HEK293 (cell line): ENCODE data around the gene LARP6.

ENCODE experiments used
- GLI2 ChIP-seq: fragments of 450-650 bp; formaldehyde crosslinking; IDR thresholded peaks from 2 replicates; pipeline ENCODE4; 2017; ENCODE audit warnings: missing biosample characterization, missing genetic modification characterization, low read depth, borderline replicate concordance
- HOXC10 ChIP-seq: sonication (generic); formaldehyde crosslinking; IDR thresholded peaks from 2 replicates; pipeline ENCODE4 v1.8.1; 2023; ENCODE audit warnings: mild to moderate bottlenecking, missing genetic modification reagents
- REPIN1 ChIP-seq: fragments of 450-650 bp; formaldehyde crosslinking; IDR thresholded peaks from 2 replicates; pipeline ENCODE4 v1.5.1; 2017; ENCODE audit warnings: missing biosample characterization, missing genetic modification characterization, low read depth
- SCRT2 ChIP-seq: fragments of 450-650 bp; formaldehyde crosslinking; IDR thresholded peaks from 2 replicates; pipeline ENCODE4 v1.5.1; 2016; ENCODE audit warnings: missing biosample characterization, missing genetic modification characterization
- SP7 ChIP-seq: fragments of 450-650 bp; formaldehyde crosslinking; IDR thresholded peaks from 2 replicates; pipeline ENCODE4 v1.5.1; 2016; ENCODE audit warnings: missing biosample characterization, missing genetic modification characterization
- ZBTB20 ChIP-seq: fragments of 450-650 bp; formaldehyde crosslinking; IDR thresholded peaks from 2 replicates; pipeline ENCODE4 v1.5.1; 2016; ENCODE audit warnings: missing biosample characterization, missing genetic modification characterization
- ZBTB8A ChIP-seq: fragments of 450-650 bp; formaldehyde crosslinking; IDR thresholded peaks from 2 replicates; pipeline ENCODE4 v1.5.1; 2016; ENCODE audit warnings: missing biosample characterization, missing genetic modification characterization
- ZFP69B ChIP-seq: fragments of 450-650 bp; formaldehyde crosslinking; IDR thresholded peaks from 2 replicates; pipeline ENCODE4 v1.5.1; 2016; ENCODE audit warnings: missing biosample characterization, missing genetic modification characterization
- ZIC2 ChIP-seq: fragments of 450-650 bp; formaldehyde crosslinking; IDR thresholded peaks from 2 replicates; pipeline ENCODE4 v1.5.1; 2016; ENCODE audit warnings: missing biosample characterization, missing genetic modification characterization
- ZNF132 ChIP-seq: fragments of 450-650 bp; formaldehyde crosslinking; IDR thresholded peaks from 2 replicates; pipeline ENCODE4 v1.5.1; 2017; ENCODE audit warnings: missing biosample characterization, missing genetic modification characterization, borderline replicate concordance
- ZNF157 ChIP-seq: fragments of 450-650 bp; formaldehyde crosslinking; IDR thresholded peaks from 2 replicates; pipeline ENCODE4 v1.5.1; 2016; ENCODE audit warnings: missing biosample characterization, missing genetic modification characterization
- ZNF239 ChIP-seq: fragments of 450-650 bp; formaldehyde crosslinking; IDR thresholded peaks from 2 replicates; pipeline ENCODE4 v1.5.1; 2016; ENCODE audit warnings: missing biosample characterization, missing genetic modification characterization
- ZNF24 ChIP-seq: fragments of 450-650 bp; formaldehyde crosslinking; IDR thresholded peaks from 2 replicates; pipeline ENCODE4 v1.5.1; 2016; ENCODE audit warnings: missing biosample characterization, missing genetic modification characterization
- ZNF266 ChIP-seq: fragments of 450-650 bp; formaldehyde crosslinking; IDR thresholded peaks from 2 replicates; pipeline ENCODE4 v1.5.1; 2016; ENCODE audit warnings: missing biosample characterization, missing genetic modification characterization, low read depth
- ZNF292 ChIP-seq: fragments of 450-650 bp; formaldehyde crosslinking; IDR thresholded peaks from 2 replicates; pipeline ENCODE4 v1.5.1; 2016; ENCODE audit warnings: low read depth, missing biosample characterization, missing genetic modification characterization, borderline replicate concordance
- ZNF404 ChIP-seq: fragments of 450-650 bp; formaldehyde crosslinking; IDR thresholded peaks from 2 replicates; pipeline ENCODE4 v1.5.1; 2017; ENCODE audit warnings: missing biosample characterization, missing genetic modification characterization
- ZNF433 ChIP-seq: fragments of 450-650 bp; formaldehyde crosslinking; IDR thresholded peaks from 2 replicates; pipeline ENCODE4 v1.5.1; 2016; ENCODE audit warnings: missing biosample characterization, missing genetic modification characterization, low read depth
- ZNF596 ChIP-seq: fragments of 450-650 bp; IDR thresholded peaks from 2 replicates; pipeline ENCODE4 v1.5.0; 2018; ENCODE audit warnings: missing biosample characterization, mild to moderate bottlenecking, missing genetic modification characterization, moderate library complexity
- ZNF626 ChIP-seq: fragments of 450-650 bp; sonication (Bioruptor Pico); formaldehyde crosslinking; IDR thresholded peaks from 2 replicates; pipeline ENCODE4 v1.5.1; 2018; ENCODE audit warnings: missing biosample characterization, missing genetic modification characterization, inconsistent platforms
- ZNF654 ChIP-seq: fragments of 450-650 bp; formaldehyde crosslinking; IDR thresholded peaks from 2 replicates; pipeline ENCODE4 v1.5.1; 2016; ENCODE audit warnings: low read depth, missing biosample characterization, missing genetic modification characterization
- ZXDB ChIP-seq: fragments of 450-650 bp; formaldehyde crosslinking; IDR thresholded peaks from 2 replicates; pipeline ENCODE4 v1.5.1; 2016; ENCODE audit warnings: missing biosample characterization, missing genetic modification characterization
- TF ChIP-seq, protein P1 (sequence below): fragments of 450-650 bp; formaldehyde crosslinking; IDR thresholded peaks from 2 replicates; pipeline ENCODE4 v1.5.1; 2016; ENCODE audit warnings: missing biosample characterization, missing genetic modification characterization
- TF ChIP-seq, protein P2 (sequence below): fragments of 450-650 bp; formaldehyde crosslinking; IDR thresholded peaks from 2 replicates; pipeline ENCODE4; 2016; ENCODE audit warnings: missing biosample characterization, missing genetic modification characterization
- TF ChIP-seq, protein P3 (sequence below): fragments of 450-650 bp; IDR thresholded peaks from 2 replicates; pipeline ENCODE4 v1.5.1; 2018; ENCODE audit warnings: missing biosample characterization, mild to moderate bottlenecking, missing genetic modification characterization
- TF ChIP-seq, protein P4 (sequence below): fragments of 450-650 bp; formaldehyde crosslinking; IDR thresholded peaks from 2 replicates; pipeline ENCODE4 v1.5.1; 2017; ENCODE audit warnings: missing biosample characterization, missing genetic modification characterization
- TF ChIP-seq, protein P5 (sequence below): fragments of 450-650 bp; formaldehyde crosslinking; IDR thresholded peaks from 2 replicates; pipeline ENCODE4 v1.5.1; 2016; ENCODE audit warnings: missing biosample characterization, missing genetic modification characterization
- TF ChIP-seq, protein P6 (sequence below): IDR thresholded peaks from 2 replicates; pipeline ENCODE4 v1.6.1; 2011; ENCODE audit warnings: mild to moderate bottlenecking, low read depth, low read length, borderline replicate concordance
- TF ChIP-seq, protein P7 (sequence below): fragments of 450-650 bp; formaldehyde crosslinking; conservative IDR thresholded peaks from 2 replicates; pipeline ENCODE4 v1.5.1; 2016; ENCODE audit warnings: low read depth, missing biosample characterization, missing genetic modification characterization

Gene LARP6

DNA sequence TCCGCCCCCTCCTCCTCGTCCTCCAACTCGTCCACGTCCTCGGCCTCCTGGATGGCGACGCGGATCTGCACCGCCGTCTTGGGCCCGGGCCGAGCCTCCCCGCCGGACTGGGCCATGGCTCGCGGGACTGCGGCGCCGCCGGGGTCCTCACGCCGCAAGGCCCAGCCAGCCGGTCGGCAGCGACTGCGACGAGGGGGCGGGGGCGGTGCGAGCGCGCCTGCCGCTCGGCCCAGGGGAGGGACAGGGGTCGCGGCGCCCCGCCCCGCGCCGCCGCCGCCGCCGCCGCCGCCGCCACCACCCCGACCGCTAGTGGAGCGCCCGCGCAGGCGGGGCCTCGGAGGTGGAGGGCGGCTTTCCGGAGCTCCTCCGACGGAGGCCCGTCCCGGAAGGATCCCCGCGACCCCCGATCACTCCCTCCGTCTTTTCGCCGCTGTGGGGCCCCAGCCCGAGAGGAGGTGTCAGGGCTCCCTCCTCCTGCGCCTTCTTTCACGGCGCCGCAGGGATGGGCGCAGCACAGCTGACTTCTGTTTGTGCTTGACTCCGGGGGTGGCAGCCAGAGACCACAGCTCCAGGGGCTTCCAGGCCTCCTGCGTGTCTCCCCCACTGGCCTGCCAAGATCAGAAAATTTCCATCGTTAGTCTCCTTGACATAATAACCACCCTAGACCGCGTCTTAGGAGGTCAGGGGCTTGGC lies at the start of gene LARP6 (continued):
- TF ChIP-seq ZXDB (tag by site-specific recombination): peak; percentile 59
- no peak for TF ChIP-seq GLI2 (tag by site-specific recombination)
- TF ChIP-seq, protein P1, sequence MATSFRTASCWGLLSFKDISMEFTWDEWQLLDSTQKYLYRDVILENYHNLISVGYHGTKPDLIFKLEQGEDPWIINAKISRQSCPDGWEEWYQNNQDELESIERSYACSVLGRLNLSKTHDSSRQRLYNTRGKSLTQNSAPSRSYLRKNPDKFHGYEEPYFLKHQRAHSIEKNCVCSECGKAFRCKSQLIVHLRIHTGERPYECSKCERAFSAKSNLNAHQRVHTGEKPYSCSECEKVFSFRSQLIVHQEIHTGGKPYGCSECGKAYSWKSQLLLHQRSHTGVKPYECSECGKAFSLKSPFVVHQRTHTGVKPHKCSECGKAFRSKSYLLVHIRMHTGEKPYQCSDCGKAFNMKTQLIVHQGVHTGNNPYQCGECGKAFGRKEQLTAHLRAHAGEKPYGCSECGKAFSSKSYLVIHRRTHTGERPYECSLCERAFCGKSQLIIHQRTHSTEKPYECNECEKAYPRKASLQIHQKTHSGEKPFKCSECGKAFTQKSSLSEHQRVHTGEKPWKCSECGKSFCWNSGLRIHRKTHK (tag by site-specific recombination): no peak
- TF ChIP-seq, protein P2, sequence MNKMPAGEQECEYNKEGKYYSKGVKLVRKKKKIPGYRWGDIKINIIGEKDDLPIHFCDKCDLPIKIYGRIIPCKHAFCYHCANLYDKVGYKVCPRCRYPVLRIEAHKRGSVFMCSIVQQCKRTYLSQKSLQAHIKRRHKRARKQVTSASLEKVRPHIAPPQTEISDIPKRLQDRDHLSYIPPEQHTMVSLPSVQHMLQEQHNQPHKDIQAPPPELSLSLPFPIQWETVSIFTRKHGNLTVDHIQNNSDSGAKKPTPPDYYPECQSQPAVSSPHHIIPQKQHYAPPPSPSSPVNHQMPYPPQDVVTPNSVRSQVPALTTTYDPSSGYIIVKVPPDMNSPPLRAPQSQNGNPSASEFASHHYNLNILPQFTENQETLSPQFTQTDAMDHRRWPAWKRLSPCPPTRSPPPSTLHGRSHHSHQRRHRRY: no peak
- TF ChIP-seq SCRT2 (tag by site-specific recombination): no peak
- no peak for TF ChIP-seq ZFP69B (tag by site-specific recombination)
- TF ChIP-seq ZBTB8A (tag by site-specific recombination): peak; percentile 88
- TF ChIP-seq, protein P3, sequence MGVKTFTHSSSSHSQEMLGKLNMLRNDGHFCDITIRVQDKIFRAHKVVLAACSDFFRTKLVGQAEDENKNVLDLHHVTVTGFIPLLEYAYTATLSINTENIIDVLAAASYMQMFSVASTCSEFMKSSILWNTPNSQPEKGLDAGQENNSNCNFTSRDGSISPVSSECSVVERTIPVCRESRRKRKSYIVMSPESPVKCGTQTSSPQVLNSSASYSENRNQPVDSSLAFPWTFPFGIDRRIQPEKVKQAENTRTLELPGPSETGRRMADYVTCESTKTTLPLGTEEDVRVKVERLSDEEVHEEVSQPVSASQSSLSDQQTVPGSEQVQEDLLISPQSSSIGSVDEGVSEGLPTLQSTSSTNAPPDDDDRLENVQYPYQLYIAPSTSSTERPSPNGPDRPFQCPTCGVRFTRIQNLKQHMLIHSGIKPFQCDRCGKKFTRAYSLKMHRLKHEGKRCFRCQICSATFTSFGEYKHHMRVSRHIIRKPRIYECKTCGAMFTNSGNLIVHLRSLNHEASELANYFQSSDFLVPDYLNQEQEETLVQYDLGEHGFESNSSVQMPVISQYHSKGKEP (tag by site-specific recombination): no peak
- peak; percentile 51 for TF ChIP-seq ZBTB20 (tag by site-specific recombination)
- no peak for TF ChIP-seq ZNF132
- TF ChIP-seq REPIN1 (tag by site-specific recombination): no peak
- TF ChIP-seq ZIC2 (tag by site-specific recombination): peak; percentile 100
- TF ChIP-seq ZNF266 (tag by site-specific recombination): no peak
- TF ChIP-seq, protein P4, sequence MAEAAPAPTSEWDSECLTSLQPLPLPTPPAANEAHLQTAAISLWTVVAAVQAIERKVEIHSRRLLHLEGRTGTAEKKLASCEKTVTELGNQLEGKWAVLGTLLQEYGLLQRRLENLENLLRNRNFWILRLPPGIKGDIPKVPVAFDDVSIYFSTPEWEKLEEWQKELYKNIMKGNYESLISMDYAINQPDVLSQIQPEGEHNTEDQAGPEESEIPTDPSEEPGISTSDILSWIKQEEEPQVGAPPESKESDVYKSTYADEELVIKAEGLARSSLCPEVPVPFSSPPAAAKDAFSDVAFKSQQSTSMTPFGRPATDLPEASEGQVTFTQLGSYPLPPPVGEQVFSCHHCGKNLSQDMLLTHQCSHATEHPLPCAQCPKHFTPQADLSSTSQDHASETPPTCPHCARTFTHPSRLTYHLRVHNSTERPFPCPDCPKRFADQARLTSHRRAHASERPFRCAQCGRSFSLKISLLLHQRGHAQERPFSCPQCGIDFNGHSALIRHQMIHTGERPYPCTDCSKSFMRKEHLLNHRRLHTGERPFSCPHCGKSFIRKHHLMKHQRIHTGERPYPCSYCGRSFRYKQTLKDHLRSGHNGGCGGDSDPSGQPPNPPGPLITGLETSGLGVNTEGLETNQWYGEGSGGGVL (tag by site-specific recombination): peak; percentile 55; the same call in 1 of the 2 replicates
- no peak for TF ChIP-seq ZNF239 (tag by site-specific recombination)
- TF ChIP-seq, protein P5, sequence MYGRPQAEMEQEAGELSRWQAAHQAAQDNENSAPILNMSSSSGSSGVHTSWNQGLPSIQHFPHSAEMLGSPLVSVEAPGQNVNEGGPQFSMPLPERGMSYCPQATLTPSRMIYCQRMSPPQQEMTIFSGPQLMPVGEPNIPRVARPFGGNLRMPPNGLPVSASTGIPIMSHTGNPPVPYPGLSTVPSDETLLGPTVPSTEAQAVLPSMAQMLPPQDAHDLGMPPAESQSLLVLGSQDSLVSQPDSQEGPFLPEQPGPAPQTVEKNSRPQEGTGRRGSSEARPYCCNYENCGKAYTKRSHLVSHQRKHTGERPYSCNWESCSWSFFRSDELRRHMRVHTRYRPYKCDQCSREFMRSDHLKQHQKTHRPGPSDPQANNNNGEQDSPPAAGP (tag by site-specific recombination): no peak; the same call in 1 of the 2 replicates
- TF ChIP-seq SP7 (tag by site-specific recombination): peak; percentile 58
- TF ChIP-seq ZNF157 (tag by site-specific recombination): no peak
- TF ChIP-seq, protein P6, sequence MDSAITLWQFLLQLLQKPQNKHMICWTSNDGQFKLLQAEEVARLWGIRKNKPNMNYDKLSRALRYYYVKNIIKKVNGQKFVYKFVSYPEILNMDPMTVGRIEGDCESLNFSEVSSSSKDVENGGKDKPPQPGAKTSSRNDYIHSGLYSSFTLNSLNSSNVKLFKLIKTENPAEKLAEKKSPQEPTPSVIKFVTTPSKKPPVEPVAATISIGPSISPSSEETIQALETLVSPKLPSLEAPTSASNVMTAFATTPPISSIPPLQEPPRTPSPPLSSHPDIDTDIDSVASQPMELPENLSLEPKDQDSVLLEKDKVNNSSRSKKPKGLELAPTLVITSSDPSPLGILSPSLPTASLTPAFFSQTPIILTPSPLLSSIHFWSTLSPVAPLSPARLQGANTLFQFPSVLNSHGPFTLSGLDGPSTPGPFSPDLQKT: no peak
- TF ChIP-seq ZNF654: no peak
- TF ChIP-seq ZNF433 (tag by site-specific recombination): no peak
- no peak for TF ChIP-seq ZNF292 (tag by site-specific recombination)
- TF ChIP-seq, protein P7, sequence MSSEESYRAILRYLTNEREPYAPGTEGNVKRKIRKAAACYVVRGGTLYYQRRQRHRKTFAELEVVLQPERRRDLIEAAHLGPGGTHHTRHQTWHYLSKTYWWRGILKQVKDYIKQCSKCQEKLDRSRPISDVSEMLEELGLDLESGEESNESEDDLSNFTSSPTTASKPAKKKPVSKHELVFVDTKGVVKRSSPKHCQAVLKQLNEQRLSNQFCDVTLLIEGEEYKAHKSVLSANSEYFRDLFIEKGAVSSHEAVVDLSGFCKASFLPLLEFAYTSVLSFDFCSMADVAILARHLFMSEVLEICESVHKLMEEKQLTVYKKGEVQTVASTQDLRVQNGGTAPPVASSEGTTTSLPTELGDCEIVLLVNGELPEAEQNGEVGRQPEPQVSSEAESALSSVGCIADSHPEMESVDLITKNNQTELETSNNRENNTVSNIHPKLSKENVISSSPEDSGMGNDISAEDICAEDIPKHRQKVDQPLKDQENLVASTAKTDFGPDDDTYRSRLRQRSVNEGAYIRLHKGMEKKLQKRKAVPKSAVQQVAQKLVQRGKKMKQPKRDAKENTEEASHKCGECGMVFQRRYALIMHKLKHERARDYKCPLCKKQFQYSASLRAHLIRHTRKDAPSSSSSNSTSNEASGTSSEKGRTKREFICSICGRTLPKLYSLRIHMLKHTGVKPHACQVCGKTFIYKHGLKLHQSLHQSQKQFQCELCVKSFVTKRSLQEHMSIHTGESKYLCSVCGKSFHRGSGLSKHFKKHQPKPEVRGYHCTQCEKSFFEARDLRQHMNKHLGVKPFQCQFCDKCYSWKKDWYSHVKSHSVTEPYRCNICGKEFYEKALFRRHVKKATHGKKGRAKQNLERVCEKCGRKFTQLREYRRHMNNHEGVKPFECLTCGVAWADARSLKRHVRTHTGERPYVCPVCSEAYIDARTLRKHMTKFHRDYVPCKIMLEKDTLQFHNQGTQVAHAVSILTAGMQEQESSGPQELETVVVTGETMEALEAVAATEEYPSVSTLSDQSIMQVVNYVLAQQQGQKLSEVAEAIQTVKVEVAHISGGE (tag by site-specific recombination): peak; percentile 48; the same call in 1 of the 2 replicates
- peak; percentile 43; the same call in 1 of the 2 replicates for TF ChIP-seq ZNF596 (tag by site-specific recombination)
- TF ChIP-seq HOXC10 (CRISPR knock-in tag): no peak
- no peak for TF ChIP-seq ZNF626 (tag by site-specific recombination)
- TF ChIP-seq ZNF404 (tag by site-specific recombination): no peak
- no peak for TF ChIP-seq ZNF24 (tag by site-specific recombination)
